ENCODE data around the gene CREB5.
A peak's percentile ranks its signal among the peaks of the same experiment; 100 is the strongest.
"Not testable (repeated sequence)": the region's sequence is repeated elsewhere in the genome, so short reads cannot be mapped to it uniquely, and the experiment has no call there.

The CREB5 gene

DNA sequence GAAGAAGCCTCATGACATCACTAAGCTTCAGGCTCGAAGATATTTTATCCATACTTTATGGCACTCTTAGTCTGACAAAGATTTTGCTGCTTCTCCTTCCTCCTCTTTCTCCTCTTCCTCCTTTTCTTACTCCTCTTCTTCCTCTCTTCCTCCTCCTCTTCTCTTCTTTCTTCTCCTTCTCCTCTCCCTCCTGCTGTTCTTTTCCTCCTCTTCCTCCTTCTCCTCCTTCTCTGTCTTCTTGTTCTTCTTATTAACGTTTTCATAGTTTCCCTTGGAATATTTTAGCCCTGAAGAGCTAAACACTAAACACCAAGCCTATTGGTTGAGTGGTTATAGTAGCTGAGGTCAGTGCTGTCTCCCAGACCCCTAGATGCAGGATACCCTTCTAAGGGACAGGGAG lies 137.7 kb downstream of the CREB5 start:
- no peak for TF ChIP-seq CTCF (conservative IDR thresholded peaks at IDR 0.05)
- no peak overlapping the region for H3K27ac ChIP-seq

GRCh38 chr7:28550580-28551186 lies 138.4 kb downstream of the CREB5 start:
- TF ChIP-seq CTCF (conservative IDR thresholded peaks at IDR 0.05), result no peak
- no peak overlapping the region for H3K27ac ChIP-seq

- H3K27ac ChIP-seq, result no peak overlapping the region
- TF ChIP-seq CTCF (conservative IDR thresholded peaks at IDR 0.05), result no peak
These were observed 139.0 kb downstream of the CREB5 start for GRCh38 chr7:28551331-28551730.

GRCh38 chr7:28551766-28552165 lies 139.4 kb downstream of the CREB5 start:
- not testable (repeated sequence) for H3K27ac ChIP-seq

DNA sequence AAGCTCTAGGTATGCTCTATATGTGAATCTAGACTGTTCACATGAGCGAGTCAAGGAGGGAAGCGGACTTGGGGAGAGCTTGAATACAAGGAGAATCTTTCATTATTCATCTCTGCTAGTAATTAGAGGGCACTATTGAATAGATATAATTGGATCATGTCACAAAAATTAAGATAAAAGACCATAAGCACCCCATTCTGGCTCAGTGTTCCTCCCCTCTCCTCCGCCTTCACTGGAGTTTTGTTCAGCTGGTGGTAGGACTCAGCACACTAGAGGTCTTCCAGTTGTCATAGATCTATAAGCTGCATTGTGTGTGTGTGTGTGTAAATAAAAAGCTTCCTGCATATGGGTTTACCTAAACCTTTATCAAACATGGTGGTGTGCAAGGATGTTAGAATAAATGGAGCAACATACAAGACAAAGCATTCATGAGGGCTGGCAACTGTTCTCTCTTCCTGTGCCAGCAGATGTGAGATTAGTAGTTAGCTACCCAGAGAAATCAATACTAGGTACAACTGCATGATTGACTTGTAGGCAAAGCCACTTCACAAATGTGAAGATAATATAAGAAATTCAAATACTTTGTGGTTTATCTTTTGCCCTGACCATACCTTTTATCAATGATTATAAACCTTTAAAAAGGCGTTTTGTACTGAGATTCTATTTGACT lies 142.6 kb downstream of the CREB5 start:
- no peak for TF ChIP-seq CTCF (conservative IDR thresholded peaks at IDR 0.05)
- H3K27ac ChIP-seq, result no peak overlapping the region

GRCh38 chr7:28556025-28556424 lies 143.7 kb downstream of the CREB5 start:
- TF ChIP-seq CTCF (conservative IDR thresholded peaks at IDR 0.05), result no peak
- H3K27ac ChIP-seq, result no peak overlapping the region

DNA sequence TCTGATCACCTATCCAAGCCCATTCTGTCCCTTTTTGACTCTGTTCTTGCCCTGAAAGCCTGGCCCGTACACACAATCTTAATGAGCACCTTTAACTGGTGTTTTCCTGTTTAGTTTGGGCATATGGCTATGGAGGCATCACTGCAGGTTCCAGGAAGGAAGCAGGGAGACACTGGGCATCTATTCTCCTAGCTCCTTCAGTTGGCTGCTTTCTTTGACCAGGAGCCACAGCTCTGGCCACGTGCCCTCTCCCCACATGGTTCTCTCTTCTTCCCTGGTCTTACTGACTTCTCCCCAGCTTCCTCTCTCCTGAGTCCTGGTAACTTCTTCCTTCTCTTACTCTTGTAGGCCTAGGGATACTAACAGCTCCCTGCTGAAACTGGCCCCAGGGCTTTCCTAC lies 144.4 kb downstream of the CREB5 start:
- TF ChIP-seq CTCF (conservative IDR thresholded peaks at IDR 0.05), result no peak
- H3K27ac ChIP-seq, result no peak overlapping the region

DNA sequence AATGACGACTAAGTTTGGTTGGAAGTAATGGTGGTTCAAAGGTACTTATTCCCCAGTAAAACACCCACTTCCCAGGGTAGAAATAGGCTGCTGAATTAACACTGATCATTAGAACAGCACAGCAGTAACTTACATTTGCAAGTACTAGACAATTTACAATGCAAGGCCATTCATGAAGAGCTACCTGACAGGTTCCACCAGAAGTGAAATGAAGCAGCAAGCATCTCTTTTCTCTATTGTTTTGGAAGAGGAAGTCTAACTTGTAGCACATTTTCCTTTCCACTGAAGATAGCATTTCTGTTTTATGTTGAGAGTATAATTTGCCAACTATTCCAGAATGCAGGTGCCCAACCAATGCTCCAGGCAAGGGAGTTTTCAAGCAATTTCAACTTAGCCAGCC lies 145.9 kb downstream of the CREB5 start:
- H3K27ac ChIP-seq, result peak overlapping the region; percentile 54
- TF ChIP-seq CTCF (conservative IDR thresholded peaks at IDR 0.05), result no peak

Data from VCaP (cell line).